ENCODE measurements around the gene B3GNT8. TPM values are rescaled to one million over a fixed set of nuclear protein-coding genes. Genes with fewer than 3 reads are reported as not detected.
"Not testable (repeated sequence)": the region's sequence is repeated elsewhere in the genome, so short reads cannot be mapped to it uniquely, and the experiment has no call there.

The B3GNT8 gene
- polyA plus RNA-seq, 2 donors, result 42.9 to 68.8 TPM

DNA sequence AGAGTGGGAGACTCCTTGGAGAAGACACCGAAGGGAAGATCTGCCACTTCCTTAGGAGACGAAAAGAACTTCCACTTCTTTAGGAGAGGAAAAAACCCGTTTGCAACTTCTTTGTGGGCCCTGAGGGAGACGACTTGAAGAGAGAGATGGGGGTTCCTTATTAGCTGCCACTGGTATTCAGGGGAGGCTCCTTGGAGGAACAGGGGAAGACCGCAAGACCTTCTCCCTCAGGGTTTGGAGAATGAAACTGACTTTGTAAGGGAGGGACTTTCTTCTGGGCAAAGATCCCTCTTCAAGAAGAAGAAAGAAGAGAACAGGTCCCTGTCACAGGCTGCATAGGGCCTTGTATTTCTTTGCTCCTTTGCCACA is 29.1 kb downstream of the B3GNT8 start:
- no peaks in the 10 kb centered on the region for H3K27me3 ChIP-seq (ENCODE audit: control insufficient read depth in 1 of 2, insufficient read depth in 2 of 2, low read length in 2 of 2)
- H3K4me1 ChIP-seq (ENCODE audit: control insufficient read depth in 2 of 2, insufficient read depth in 2 of 2, low read length in 1 of 2), result peaks cover 0 to 7% of the 10 kb centered on the region in 2 donors
- H3K9me3 ChIP-seq (ENCODE audit: control insufficient read depth in 2 of 2, insufficient read depth in 1 of 2, low read depth in 1 of 2, low read length in 1 of 2), result no peaks in the 10 kb centered on the region
- H3K27ac ChIP-seq (ENCODE audit: low read depth in 2 of 2, low read length in 1 of 2), result peak overlapping the region; percentile 85 to 90
- peak overlapping the region; percentile 94 to 97 for H3K4me3 ChIP-seq (ENCODE audit: low read depth in 1 of 2, low read length in 2 of 2)
- H3K36me3 ChIP-seq (ENCODE audit: control insufficient read depth in 2 of 2, insufficient read depth in 2 of 2, low read length in 1 of 2), result peaks cover 0 to 2% of the 10 kb centered on the region in 2 donors
- WGBS, 2 donors, result 0% methylated on average over 5 of the region's 5 CpGs

GRCh38 chr19:41397086-41398049 is 29.8 kb downstream of the B3GNT8 start, which contains the start of the genes BCKDHA and EXOSC5:
Gene BCKDHA (plus strand): TSS chr19:41397818. CDS start chr19:41397828, 10 bp downstream.
Gene EXOSC5 (minus strand): TSS chr19:41397359. CDS start chr19:41397328, 31 bp downstream.
- H3K9me3 ChIP-seq (ENCODE audit: control insufficient read depth in 2 of 2, insufficient read depth in 1 of 2, low read depth in 1 of 2, low read length in 1 of 2), result no peaks in the 10 kb centered on the region
- no peaks in the 10 kb centered on the region for H3K36me3 ChIP-seq (ENCODE audit: control insufficient read depth in 2 of 2, insufficient read depth in 2 of 2, low read length in 1 of 2)
- 0 to 1% methylated on average over 50 of the region's 50 CpGs for WGBS, 2 donors
- H3K27ac ChIP-seq (ENCODE audit: low read depth in 2 of 2, low read length in 1 of 2), result peak within 1 kb of the TSS; percentile 85 to 90
- peak within 1 kb of the TSS; percentile 94 to 97 for H3K4me3 ChIP-seq (ENCODE audit: low read depth in 1 of 2, low read length in 2 of 2)
- no peaks in the 10 kb centered on the region for H3K27me3 ChIP-seq (ENCODE audit: control insufficient read depth in 1 of 2, insufficient read depth in 2 of 2, low read length in 2 of 2)
- peaks cover 0 to 6% of the 10 kb centered on the region in 2 donors for H3K4me1 ChIP-seq (ENCODE audit: control insufficient read depth in 2 of 2, insufficient read depth in 2 of 2, low read length in 1 of 2)

GRCh38 chr19:41395355-41395754 is 31.8 kb downstream of the B3GNT8 start:
- Histone ChIP-seq H3K27ac (ENCODE audit: low read depth in 2 of 2, low read length in 1 of 2) (no peak overlapping the region), H3K9me3 (ENCODE audit: control insufficient read depth in 2 of 2, insufficient read depth in 1 of 2, low read depth in 1 of 2, low read length in 1 of 2) (no peaks in the 10 kb centered on the region), H3K27me3 (ENCODE audit: control insufficient read depth in 1 of 2, insufficient read depth in 2 of 2, low read length in 2 of 2) (no peaks in the 10 kb centered on the region), H3K4me1 (ENCODE audit: control insufficient read depth in 2 of 2, insufficient read depth in 2 of 2, low read length in 1 of 2) (peaks cover 0 to 6% of the 10 kb centered on the region in 2 donors), H3K4me3 (ENCODE audit: low read depth in 1 of 2, low read length in 2 of 2) (no peak overlapping the region), H3K36me3 (ENCODE audit: control insufficient read depth in 2 of 2, insufficient read depth in 2 of 2, low read length in 1 of 2) (peaks cover 0 to 14% of the 10 kb centered on the region in 2 donors)
- 59 to 69% methylated on average over 6 of the region's 6 CpGs for WGBS, 2 donors

GRCh38 chr19:41392775-41393174 is 34.4 kb downstream of the B3GNT8 start:
- peaks cover 0 to 3% of the 10 kb centered on the region in 2 donors for H3K4me1 ChIP-seq (ENCODE audit: control insufficient read depth in 2 of 2, insufficient read depth in 2 of 2, low read length in 1 of 2)
- H3K36me3 ChIP-seq (ENCODE audit: control insufficient read depth in 2 of 2, insufficient read depth in 2 of 2, low read length in 1 of 2), result peaks cover 4 to 19% of the 10 kb centered on the region in 2 donors
- H3K27ac ChIP-seq (ENCODE audit: low read depth in 2 of 2, low read length in 1 of 2), result no peak overlapping the region
- no peak overlapping the region for H3K4me3 ChIP-seq (ENCODE audit: low read depth in 1 of 2, low read length in 2 of 2)
- H3K27me3 ChIP-seq (ENCODE audit: control insufficient read depth in 1 of 2, insufficient read depth in 2 of 2, low read length in 2 of 2), result no peaks in the 10 kb centered on the region
- WGBS, 2 donors, result 77 to 85% methylated on average over 12 of the region's 12 CpGs
- no peaks in the 10 kb centered on the region for H3K9me3 ChIP-seq (ENCODE audit: control insufficient read depth in 2 of 2, insufficient read depth in 1 of 2, low read depth in 1 of 2, low read length in 1 of 2)

GRCh38 chr19:41391618-41392017 is 35.6 kb downstream of the B3GNT8 start:
- H3K4me1 ChIP-seq (ENCODE audit: control insufficient read depth in 2 of 2, insufficient read depth in 2 of 2, low read length in 1 of 2), result peaks cover under 1 to 3% of the 10 kb centered on the region in 2 donors
- whole genome bisulfite sequencing, 2 donors, result 90 to 94% methylated on average over 11 of the region's 11 CpGs
- H3K27me3 ChIP-seq (ENCODE audit: control insufficient read depth in 1 of 2, insufficient read depth in 2 of 2, low read length in 2 of 2), result no peaks in the 10 kb centered on the region
- peaks cover 4 to 20% of the 10 kb centered on the region in 2 donors for H3K36me3 ChIP-seq (ENCODE audit: control insufficient read depth in 2 of 2, insufficient read depth in 2 of 2, low read length in 1 of 2)
- H3K9me3 ChIP-seq (ENCODE audit: control insufficient read depth in 2 of 2, insufficient read depth in 1 of 2, low read depth in 1 of 2, low read length in 1 of 2), result no peaks in the 10 kb centered on the region
- H3K27ac ChIP-seq (ENCODE audit: low read depth in 2 of 2, low read length in 1 of 2), result no peak overlapping the region
- no peak overlapping the region for H3K4me3 ChIP-seq (ENCODE audit: low read depth in 1 of 2, low read length in 2 of 2)

- H3K27me3 ChIP-seq (ENCODE audit: control insufficient read depth in 1 of 2, insufficient read depth in 2 of 2, low read length in 2 of 2), result no peaks in the 10 kb centered on the region
- 58 to 61% methylated on average over 10 to 13 of the region's 13 CpGs for WGBS, 2 donors
- peaks cover 0 to 2% of the 10 kb centered on the region in 2 donors for H3K4me1 ChIP-seq (ENCODE audit: control insufficient read depth in 2 of 2, insufficient read depth in 2 of 2, low read length in 1 of 2)
- H3K9me3 ChIP-seq (ENCODE audit: control insufficient read depth in 2 of 2, insufficient read depth in 1 of 2, low read depth in 1 of 2, low read length in 1 of 2), result no peaks in the 10 kb centered on the region
- H3K27ac ChIP-seq (ENCODE audit: low read depth in 2 of 2, low read length in 1 of 2), result peak overlapping the region; percentile 53 to 79
- H3K4me3 ChIP-seq (ENCODE audit: low read depth in 1 of 2, low read length in 2 of 2), result no peak overlapping the region
- H3K36me3 ChIP-seq (ENCODE audit: control insufficient read depth in 2 of 2, insufficient read depth in 2 of 2, low read length in 1 of 2), result peaks cover 4 to 20% of the 10 kb centered on the region in 2 donors
Measured at GRCh38 chr19:41386442-41386841, 40.7 kb downstream of the B3GNT8 start.

DNA sequence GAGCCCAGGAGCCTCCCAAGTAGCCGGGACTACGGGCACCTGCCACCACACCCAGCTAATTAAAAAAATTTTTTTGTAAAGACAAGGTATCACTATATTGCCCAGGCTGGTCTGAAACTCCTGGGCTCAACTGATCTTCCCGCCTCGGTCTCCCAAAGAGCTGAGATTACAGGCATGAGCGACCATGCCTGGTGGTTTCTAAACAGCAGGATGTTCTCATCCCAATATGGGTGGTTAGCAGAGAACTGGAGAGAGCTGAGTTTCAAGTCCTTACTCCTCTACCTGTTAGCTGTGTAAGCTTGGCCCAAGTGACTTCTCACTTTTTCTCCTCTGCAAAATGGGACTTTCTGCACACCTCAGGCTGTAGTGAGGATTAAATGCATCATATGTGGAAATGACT is 42.8 kb downstream of the B3GNT8 start:
- peak overlapping the region in 1 of 2 donors; percentile 17 for H3K27ac ChIP-seq (ENCODE audit: low read depth in 2 of 2, low read length in 1 of 2)
- peaks cover 0 to 2% of the 10 kb centered on the region in 2 donors for H3K4me1 ChIP-seq (ENCODE audit: control insufficient read depth in 2 of 2, insufficient read depth in 2 of 2, low read length in 1 of 2)
- WGBS, 2 donors, result 82 to 84% methylated on average over 5 of the region's 5 CpGs
- no peaks in the 10 kb centered on the region for H3K9me3 ChIP-seq (ENCODE audit: control insufficient read depth in 2 of 2, insufficient read depth in 1 of 2, low read depth in 1 of 2, low read length in 1 of 2)
- peaks cover 4 to 7% of the 10 kb centered on the region in 2 donors for H3K36me3 ChIP-seq (ENCODE audit: control insufficient read depth in 2 of 2, insufficient read depth in 2 of 2, low read length in 1 of 2)
- H3K27me3 ChIP-seq (ENCODE audit: control insufficient read depth in 1 of 2, insufficient read depth in 2 of 2, low read length in 2 of 2), result no peaks in the 10 kb centered on the region
- H3K4me3 ChIP-seq (ENCODE audit: low read depth in 1 of 2, low read length in 2 of 2), result no peak overlapping the region

DNA sequence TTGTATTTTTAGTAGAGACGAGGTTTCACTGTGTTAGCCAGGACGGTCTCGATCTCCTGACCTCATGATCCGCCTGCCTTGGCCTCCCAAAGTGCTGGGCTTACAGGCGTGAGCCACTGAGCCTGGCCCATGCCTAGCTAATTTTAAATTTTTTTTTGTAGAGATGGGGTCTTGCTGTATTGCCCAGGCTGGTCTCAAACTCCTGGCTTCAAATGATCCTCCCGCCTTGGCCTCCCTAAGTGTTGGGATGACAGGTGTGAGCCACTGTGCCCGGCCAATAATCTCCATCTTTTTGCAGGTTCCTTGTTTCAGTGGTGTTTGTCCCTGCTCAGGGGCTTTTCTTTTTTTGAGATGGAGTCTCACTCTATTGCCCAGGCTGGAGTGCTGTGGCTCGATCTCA is 45.6 kb downstream of the B3GNT8 start:
- not testable (repeated sequence) for H3K27me3 ChIP-seq (ENCODE audit: control insufficient read depth in 1 of 2, insufficient read depth in 2 of 2, low read length in 2 of 2); H3K4me3 ChIP-seq (ENCODE audit: low read depth in 1 of 2, low read length in 2 of 2); H3K36me3 ChIP-seq (ENCODE audit: control insufficient read depth in 2 of 2, insufficient read depth in 2 of 2, low read length in 1 of 2); H3K9me3 ChIP-seq (ENCODE audit: control insufficient read depth in 2 of 2, insufficient read depth in 1 of 2, low read depth in 1 of 2, low read length in 1 of 2); H3K4me1 ChIP-seq (ENCODE audit: control insufficient read depth in 2 of 2, insufficient read depth in 2 of 2, low read length in 1 of 2); H3K27ac ChIP-seq (ENCODE audit: low read depth in 2 of 2, low read length in 1 of 2)
- WGBS, 2 donors, result 92 to 94% methylated on average over 8 of the region's 8 CpGs

GRCh38 chr19:41377977-41378709 is 49.0 kb downstream of the B3GNT8 start:
- Histone ChIP-seq H3K27me3 (ENCODE audit: control insufficient read depth in 1 of 2, insufficient read depth in 2 of 2, low read length in 2 of 2) (no peaks in the 10 kb centered on the region), H3K9me3 (ENCODE audit: control insufficient read depth in 2 of 2, insufficient read depth in 1 of 2, low read depth in 1 of 2, low read length in 1 of 2) (no peaks in the 10 kb centered on the region), H3K27ac (ENCODE audit: low read depth in 2 of 2, low read length in 1 of 2) (no peak overlapping the region), H3K4me1 (ENCODE audit: control insufficient read depth in 2 of 2, insufficient read depth in 2 of 2, low read length in 1 of 2) (peaks cover 0 to 4% of the 10 kb centered on the region in 2 donors), H3K36me3 (ENCODE audit: control insufficient read depth in 2 of 2, insufficient read depth in 2 of 2, low read length in 1 of 2) (peaks cover 0 to 6% of the 10 kb centered on the region in 2 donors), H3K4me3 (ENCODE audit: low read depth in 1 of 2, low read length in 2 of 2) (no peak overlapping the region)
- WGBS, 2 donors, result 61 to 63% methylated on average over 9 of the region's 9 CpGs
